Measurements from ENCODE around the gene HCN1. TPM values are rescaled to one million over a fixed set of nuclear protein-coding genes. Genes with fewer than 3 reads are reported as not detected.

The HCN1 gene
- total RNA-seq, 2 experiments from 2014 or later = not detected

GRCh38 chr5:45695804-45696156 lies 400 bp downstream of the HCN1 start:
- TF ChIP-seq CTCF (IDR thresholded peaks at IDR 0.05) = no peak
- ATAC-seq = no peak
- Mint-ChIP-seq H3K27me3 (peaks cover 21% of the 10 kb centered on the region), H3K36me3 (ENCODE audit: low read depth) (peaks cover 8% of the 10 kb centered on the region), H3K4me1 (ENCODE audit: low read depth) (peaks cover 2% of the 10 kb centered on the region), H3K27ac (no peak overlapping the region), H3K9me3 (peaks cover 10% of the 10 kb centered on the region), H3K4me3 (no peak overlapping the region)
- no peak for DNase-seq
- ChIA-PET POLR2A (no interaction called here), CTCF (interaction anchor here (0.7 kb wide), 1 partner anchor 13 kb away, joined by 3 read pairs; no protein-coding TSS in a partner anchor)
- intact Hi-C loops (cut with micrococcal nuclease) = no loop called here

GRCh38 chr5:45694971-45695803 lies 993 bp downstream of the HCN1 start:
- no peak for TF ChIP-seq CTCF (IDR thresholded peaks at IDR 0.05)
- ATAC-seq (no peak), DNase-seq (no peak)
- Mint-ChIP-seq H3K27me3 (peaks cover 21% of the 10 kb centered on the region), H3K36me3 (ENCODE audit: low read depth) (peaks cover 8% of the 10 kb centered on the region), H3K9me3 (peaks cover 10% of the 10 kb centered on the region), H3K4me3 (no peak overlapping the region), H3K27ac (no peak overlapping the region), H3K4me1 (ENCODE audit: low read depth) (peaks cover 2% of the 10 kb centered on the region)
- CTCF ChIA-PET = interaction anchor here (0.7 kb wide), 1 partner anchor 12 kb away, joined by 3 read pairs; no protein-coding TSS in a partner anchor
- intact Hi-C loops (cut with micrococcal nuclease) = no loop called here
- POLR2A ChIA-PET = no interaction called here

- ATAC-seq (no peak), DNase-seq (no peak)
- peaks cover 12% of the 10 kb centered on the region for H3K9me3 Mint-ChIP-seq
- H3K4me3 Mint-ChIP-seq = no peak overlapping the region
- ChIA-PET POLR2A (no interaction called here), CTCF (no interaction called here)
- H3K4me1 Mint-ChIP-seq (ENCODE audit: low read depth) = peaks cover 2% of the 10 kb centered on the region
- intact Hi-C loops (cut with micrococcal nuclease) = no loop called here
- H3K27me3 Mint-ChIP-seq = peaks cover 21% of the 10 kb centered on the region
- TF ChIP-seq CTCF (IDR thresholded peaks at IDR 0.05) = no peak
- no peak overlapping the region for H3K27ac Mint-ChIP-seq
- H3K36me3 Mint-ChIP-seq (ENCODE audit: low read depth) = peaks cover 8% of the 10 kb centered on the region
These were observed 1.8 kb downstream of the HCN1 start for GRCh38 chr5:45694255-45694814.

GRCh38 chr5:45692481-45692880 lies 3.7 kb downstream of the HCN1 start:
- TF ChIP-seq CTCF (IDR thresholded peaks at IDR 0.05) = no peak
- ATAC-seq = no peak
- H3K36me3 Mint-ChIP-seq (ENCODE audit: low read depth) = peaks cover 8% of the 10 kb centered on the region
- no peak overlapping the region for H3K27ac Mint-ChIP-seq
- CTCF ChIA-PET = no interaction called here
- intact Hi-C loops (cut with micrococcal nuclease) = no loop called here
- peaks cover 2% of the 10 kb centered on the region for H3K4me1 Mint-ChIP-seq (ENCODE audit: low read depth)
- peaks cover 21% of the 10 kb centered on the region for H3K27me3 Mint-ChIP-seq
- H3K9me3 Mint-ChIP-seq = peaks cover 12% of the 10 kb centered on the region
- POLR2A ChIA-PET = no interaction called here
- DNase-seq = no peak
- no peak overlapping the region for H3K4me3 Mint-ChIP-seq

DNA sequence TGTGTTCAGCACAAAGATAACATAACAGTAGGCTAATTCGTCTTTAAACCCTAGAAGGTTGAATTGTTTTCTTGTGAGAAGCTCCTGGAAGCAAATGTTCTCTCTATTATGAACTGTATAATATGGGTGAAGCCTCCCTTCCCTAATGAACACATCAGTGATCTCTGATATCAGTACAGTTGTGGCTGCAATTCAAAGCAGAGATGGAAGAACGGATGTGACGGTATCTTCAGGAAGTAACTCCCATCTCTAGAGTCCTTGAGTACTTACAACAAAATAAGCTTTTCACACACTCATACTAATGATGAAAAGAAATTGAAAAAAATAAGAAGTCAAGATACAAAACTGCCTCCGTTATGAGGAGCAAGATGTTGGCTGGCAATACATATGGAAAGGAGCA lies 4.5 kb downstream of the HCN1 start:
- DNase-seq (no peak), ATAC-seq (no peak)
- Mint-ChIP-seq H3K36me3 (ENCODE audit: low read depth) (peaks cover 8% of the 10 kb centered on the region), H3K27ac (no peak overlapping the region), H3K4me3 (no peak overlapping the region), H3K4me1 (ENCODE audit: low read depth) (peaks cover 2% of the 10 kb centered on the region), H3K27me3 (peaks cover 16% of the 10 kb centered on the region), H3K9me3 (peaks cover 10% of the 10 kb centered on the region)
- ChIA-PET POLR2A (no interaction called here), CTCF (no interaction called here)
- no peak for TF ChIP-seq CTCF (IDR thresholded peaks at IDR 0.05)
- intact Hi-C loops (cut with micrococcal nuclease) = no loop called here
